Measurements from ENCODE around the gene OTOG.

DNA sequence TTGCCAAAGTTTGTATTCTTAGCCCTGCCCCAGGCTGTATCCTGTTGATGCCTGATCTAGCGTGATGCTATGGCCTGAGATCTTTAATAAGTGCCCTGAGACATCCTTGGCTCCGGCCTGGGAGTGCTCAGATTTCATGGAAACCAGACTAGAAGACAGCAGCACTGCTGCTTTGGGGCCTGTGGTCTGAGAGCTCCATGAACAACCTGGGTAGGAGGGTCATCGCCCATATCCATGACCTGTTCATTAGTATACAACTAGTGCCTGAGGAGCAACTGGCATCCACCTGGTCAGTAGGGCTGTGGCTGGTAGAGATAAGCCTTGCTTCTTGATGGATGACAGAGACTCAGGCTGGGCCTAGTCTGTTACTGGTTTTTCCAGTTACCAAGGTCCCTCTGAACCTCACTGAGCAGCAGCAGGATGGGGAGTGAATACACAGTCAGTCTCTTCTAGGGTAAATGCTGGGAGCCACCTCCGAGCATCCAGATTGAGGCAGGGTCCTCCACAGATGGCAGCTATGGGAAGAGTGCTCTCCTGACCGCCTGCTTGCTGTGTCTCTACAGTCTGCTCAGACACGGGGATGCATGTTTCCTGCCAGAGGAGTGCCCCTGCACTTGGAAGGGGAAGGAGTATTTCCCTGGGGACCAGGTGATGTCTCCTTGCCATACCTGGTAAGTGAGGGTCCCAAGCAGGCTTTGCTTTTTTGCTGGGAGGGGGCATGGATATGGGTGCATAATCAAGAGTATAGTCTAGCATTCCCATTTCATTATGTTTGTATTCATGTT, 39.0 kb downstream of the OTOG start:
- no peak for TF ChIP-seq CTCF (conservative IDR thresholded peaks at IDR 0.05 in 1 of 2, IDR thresholded peaks at IDR 0.05 in 1 of 2; ENCODE audit: extremely low read depth in 1 of 2, insufficient read depth in 1 of 2, low read depth in 1 of 2, low read length in 2 of 2)
- TF ChIP-seq EZH2 (IDR thresholded peaks at IDR 0.05; ENCODE audit: borderline replicate concordance, low read length) = no peak
